Measurements from ENCODE around the gene CNIH3.

CNIH3 gene

GRCh38 chr1:224644553-224645154 lies 28.5 kb downstream of the CNIH3 start:
- no peak overlapping the region for H3K4me3 ChIP-seq (ENCODE audit: low read depth, low read length)
- in situ Hi-C loops (cut with HindIII; ENCODE audit: low sequenced_read_pairs): no loop called here
- TF ChIP-seq, protein P1, sequence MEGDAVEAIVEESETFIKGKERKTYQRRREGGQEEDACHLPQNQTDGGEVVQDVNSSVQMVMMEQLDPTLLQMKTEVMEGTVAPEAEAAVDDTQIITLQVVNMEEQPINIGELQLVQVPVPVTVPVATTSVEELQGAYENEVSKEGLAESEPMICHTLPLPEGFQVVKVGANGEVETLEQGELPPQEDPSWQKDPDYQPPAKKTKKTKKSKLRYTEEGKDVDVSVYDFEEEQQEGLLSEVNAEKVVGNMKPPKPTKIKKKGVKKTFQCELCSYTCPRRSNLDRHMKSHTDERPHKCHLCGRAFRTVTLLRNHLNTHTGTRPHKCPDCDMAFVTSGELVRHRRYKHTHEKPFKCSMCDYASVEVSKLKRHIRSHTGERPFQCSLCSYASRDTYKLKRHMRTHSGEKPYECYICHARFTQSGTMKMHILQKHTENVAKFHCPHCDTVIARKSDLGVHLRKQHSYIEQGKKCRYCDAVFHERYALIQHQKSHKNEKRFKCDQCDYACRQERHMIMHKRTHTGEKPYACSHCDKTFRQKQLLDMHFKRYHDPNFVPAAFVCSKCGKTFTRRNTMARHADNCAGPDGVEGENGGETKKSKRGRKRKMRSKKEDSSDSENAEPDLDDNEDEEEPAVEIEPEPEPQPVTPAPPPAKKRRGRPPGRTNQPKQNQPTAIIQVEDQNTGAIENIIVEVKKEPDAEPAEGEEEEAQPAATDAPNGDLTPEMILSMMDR (IDR thresholded peaks at IDR 0.05; ENCODE audit: low read depth, low read length, missing control alignments): peak; percentile 90
- DNase-seq (ENCODE audit: low read depth): no peak

GRCh38 chr1:224647449-224647848 lies 31.3 kb downstream of the CNIH3 start:
- in situ Hi-C loops (cut with HindIII; ENCODE audit: low sequenced_read_pairs): no loop called here
- no peak for DNase-seq (ENCODE audit: low read depth)
- no peak overlapping the region for H3K4me3 ChIP-seq (ENCODE audit: low read depth, low read length)
- TF ChIP-seq, protein P1 (IDR thresholded peaks at IDR 0.05; ENCODE audit: low read depth, low read length, missing control alignments): no peak

DNA sequence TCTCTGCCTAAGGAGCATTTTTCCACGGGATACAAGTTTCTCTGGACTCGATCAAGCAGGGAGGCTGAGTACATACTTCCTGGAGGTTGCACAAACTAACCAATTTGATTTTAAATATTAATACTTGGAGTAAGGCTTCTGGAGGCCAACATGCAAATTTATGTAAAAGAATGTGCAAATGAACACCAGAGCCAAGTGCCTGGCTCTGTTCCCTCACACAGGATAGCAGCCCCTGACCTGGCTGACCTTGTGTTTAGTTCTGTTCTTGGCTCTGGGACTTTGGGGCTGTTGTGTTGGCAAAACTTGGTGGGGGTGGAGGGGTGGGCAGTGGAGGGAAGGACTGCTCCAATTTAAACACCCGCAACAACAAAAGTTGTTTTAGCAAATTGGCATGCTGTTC lies 34.2 kb downstream of the CNIH3 start:
- in situ Hi-C loops (cut with HindIII; ENCODE audit: low sequenced_read_pairs): no loop called here
- TF ChIP-seq, protein P1 (IDR thresholded peaks at IDR 0.05; ENCODE audit: low read depth, low read length, missing control alignments): no peak
- no peak for DNase-seq (ENCODE audit: low read depth)
- H3K4me3 ChIP-seq (ENCODE audit: low read depth, low read length): no peak overlapping the region

DNA sequence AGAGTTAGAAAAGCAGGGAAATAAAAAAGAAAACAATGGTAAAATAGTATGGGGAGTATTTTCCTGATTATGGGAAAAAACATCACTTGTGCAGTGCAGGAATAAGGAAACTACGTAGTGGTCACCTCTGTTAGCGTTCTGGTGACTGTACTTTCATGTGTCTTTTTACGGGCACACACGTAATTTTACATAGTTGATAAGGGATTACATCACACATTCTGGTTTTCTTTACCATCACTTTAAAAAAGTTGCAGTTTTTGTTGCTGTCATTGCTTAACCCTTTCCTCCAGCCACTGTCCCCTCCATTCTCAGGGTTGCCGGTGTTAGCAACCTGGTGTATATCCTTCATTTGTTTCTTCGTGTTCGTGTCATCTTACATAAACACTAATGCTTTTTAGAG lies 35.1 kb downstream of the CNIH3 start:
- TF ChIP-seq, protein P1 (IDR thresholded peaks at IDR 0.05; ENCODE audit: low read depth, low read length, missing control alignments): no peak
- in situ Hi-C loops (cut with HindIII; ENCODE audit: low sequenced_read_pairs): no loop called here
- DNase-seq (ENCODE audit: low read depth): no peak
- no peak overlapping the region for H3K4me3 ChIP-seq (ENCODE audit: low read depth, low read length)

- H3K4me3 ChIP-seq (ENCODE audit: low read depth, low read length): no peak overlapping the region
- no peak for DNase-seq (ENCODE audit: low read depth)
- TF ChIP-seq, protein P1 (IDR thresholded peaks at IDR 0.05; ENCODE audit: low read depth, low read length, missing control alignments): no peak
- in situ Hi-C loops (cut with HindIII; ENCODE audit: low sequenced_read_pairs): no loop called here
These were observed 40.3 kb downstream of the CNIH3 start for GRCh38 chr1:224656392-224656791.

GRCh38 chr1:224660074-224660473 lies 44.0 kb downstream of the CNIH3 start:
- H3K4me3 ChIP-seq (ENCODE audit: low read depth, low read length): no peak overlapping the region
- DNase-seq (ENCODE audit: low read depth): no peak
- TF ChIP-seq, protein P1 (IDR thresholded peaks at IDR 0.05; ENCODE audit: low read depth, low read length, missing control alignments): no peak
- in situ Hi-C loops (cut with HindIII; ENCODE audit: low sequenced_read_pairs): no loop called here

All from astrocyte of the cerebellum (primary cell).